Body of pancreas (tissue), 4 donors: ENCODE results near the gene ATP2C2.

ENCODE experiments used
- CTCF ChIP-seq, 7 experiments: fragments of 450-650 bp in 4 of 7; fragments of 200-600 bp in 3 of 7; sonication (generic) in 3 of 7; IDR thresholded peaks; one replicate each; pipeline ENCODE4 v1.5.1; 2016 to 2019; ENCODE audit warnings: antibody characterized with exemption in 7 of 7
- POLR2A ChIP-seq, 3 donors: fragments of 450-650 bp; IDR thresholded peaks; one replicate each; pipeline ENCODE4 v1.6.1; 2016; ENCODE audit warnings: antibody characterized with exemption in 3 of 3, mild to moderate bottlenecking in 2 of 3

DNA sequence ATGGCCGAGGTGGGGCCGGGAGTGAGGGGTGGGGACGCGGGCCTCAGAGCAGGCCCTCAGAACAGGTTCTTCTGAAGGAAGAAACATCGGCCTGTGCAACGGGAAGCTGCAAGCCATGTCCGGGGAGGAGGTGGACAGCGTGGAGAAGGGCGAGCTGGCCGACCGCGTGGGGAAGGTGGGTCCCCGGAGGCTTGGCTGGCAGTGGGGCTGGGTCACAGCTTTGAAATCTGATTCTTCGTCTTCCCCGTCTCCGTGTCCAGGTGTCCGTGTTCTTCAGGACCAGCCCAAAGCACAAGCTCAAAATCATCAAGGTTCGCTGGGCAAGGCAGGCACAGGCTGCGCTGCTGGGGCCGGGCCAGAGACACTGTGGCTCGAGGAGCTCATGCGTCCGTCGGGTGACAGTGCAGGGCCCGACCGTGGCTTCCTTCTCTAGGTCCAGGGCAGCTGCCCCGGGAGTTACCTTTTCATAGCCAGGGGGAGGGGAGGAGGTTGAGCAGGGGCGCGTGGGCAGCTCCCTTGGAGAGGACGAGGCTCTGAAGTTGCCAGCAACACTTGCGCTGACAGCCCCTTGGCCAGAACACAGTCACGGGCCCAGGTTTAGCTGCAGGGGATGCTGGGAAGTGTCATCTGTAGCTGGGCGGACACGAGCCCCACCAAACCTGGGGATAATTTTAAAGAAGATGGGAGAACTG is 84.9 kb downstream of the ATP2C2 start:
- TF ChIP-seq CTCF (IDR thresholded peaks at IDR 0.05): no peak
- TF ChIP-seq POLR2A (IDR thresholded peaks at IDR 0.05): no peak
